ENCODE results near the gene ETV5. TPM values are rescaled to one million over a fixed set of nuclear protein-coding genes. Genes with fewer than 3 reads are reported as not detected.

ETV5 gene
- total RNA-seq, 4 donors from 2014 or later, result 5.9 to 15.5 (median 9.7) TPM

DNA sequence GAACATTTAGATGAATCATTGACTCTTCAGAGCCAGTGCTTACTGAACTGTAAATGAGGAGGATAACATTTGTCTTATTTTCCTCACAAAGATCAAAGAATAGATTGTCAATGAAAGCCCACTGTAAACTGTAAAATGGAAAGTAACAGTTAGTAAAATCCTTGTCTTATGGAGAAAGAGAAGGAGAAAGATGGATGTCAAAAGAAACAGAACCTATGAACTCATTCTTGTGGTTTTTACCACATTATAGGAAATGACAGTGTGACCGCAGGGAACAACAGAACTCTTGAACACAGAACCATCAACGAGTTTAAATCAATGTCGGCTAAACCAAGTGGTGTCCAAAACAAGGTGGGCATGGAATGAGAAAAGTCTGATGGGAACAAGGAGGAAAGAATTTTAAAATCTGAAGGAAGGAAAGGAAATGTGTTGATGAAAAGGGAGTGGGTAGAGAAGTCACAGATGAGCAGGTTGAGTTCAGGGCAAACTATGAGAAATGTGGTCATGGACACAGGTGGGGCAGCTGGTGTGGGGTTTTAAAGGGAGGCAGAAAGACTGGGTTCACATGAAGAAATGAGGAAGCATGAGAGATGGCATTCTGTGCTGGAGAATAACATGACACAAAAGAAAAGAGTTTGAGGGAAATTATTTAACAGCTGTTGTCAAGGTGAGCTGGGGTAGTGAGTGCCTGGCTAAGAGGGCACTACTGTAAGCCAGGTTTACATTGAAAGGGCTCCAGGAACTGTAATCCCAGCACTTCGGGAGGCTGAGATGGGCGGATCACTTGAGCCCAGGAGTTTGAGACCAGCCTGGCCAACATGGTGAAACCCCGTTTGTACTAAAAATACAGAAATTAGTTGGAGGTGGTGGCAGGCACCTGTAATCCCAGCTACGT, 42.4 kb upstream of the ETV5 start:
- no peaks in the 10 kb centered on the region for H3K27me3 ChIP-seq
- no peak for ATAC-seq
- H3K4me3 ChIP-seq, result no peak overlapping the region
- peaks cover 0 to 80% of the 10 kb centered on the region in 2 donors for H3K36me3 ChIP-seq
- no peaks in the 10 kb centered on the region for H3K9me3 ChIP-seq
- WGBS, 2 donors (ENCODE audit: low coverage in 1 of 2), result 76 to 94% methylated on average over 5 to 7 of the region's 7 CpGs
- H3K27ac ChIP-seq, result no peak overlapping the region
- TF ChIP-seq, protein P1, sequence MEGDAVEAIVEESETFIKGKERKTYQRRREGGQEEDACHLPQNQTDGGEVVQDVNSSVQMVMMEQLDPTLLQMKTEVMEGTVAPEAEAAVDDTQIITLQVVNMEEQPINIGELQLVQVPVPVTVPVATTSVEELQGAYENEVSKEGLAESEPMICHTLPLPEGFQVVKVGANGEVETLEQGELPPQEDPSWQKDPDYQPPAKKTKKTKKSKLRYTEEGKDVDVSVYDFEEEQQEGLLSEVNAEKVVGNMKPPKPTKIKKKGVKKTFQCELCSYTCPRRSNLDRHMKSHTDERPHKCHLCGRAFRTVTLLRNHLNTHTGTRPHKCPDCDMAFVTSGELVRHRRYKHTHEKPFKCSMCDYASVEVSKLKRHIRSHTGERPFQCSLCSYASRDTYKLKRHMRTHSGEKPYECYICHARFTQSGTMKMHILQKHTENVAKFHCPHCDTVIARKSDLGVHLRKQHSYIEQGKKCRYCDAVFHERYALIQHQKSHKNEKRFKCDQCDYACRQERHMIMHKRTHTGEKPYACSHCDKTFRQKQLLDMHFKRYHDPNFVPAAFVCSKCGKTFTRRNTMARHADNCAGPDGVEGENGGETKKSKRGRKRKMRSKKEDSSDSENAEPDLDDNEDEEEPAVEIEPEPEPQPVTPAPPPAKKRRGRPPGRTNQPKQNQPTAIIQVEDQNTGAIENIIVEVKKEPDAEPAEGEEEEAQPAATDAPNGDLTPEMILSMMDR (IDR thresholded peaks at IDR 0.05), result no peak
- TF ChIP-seq EP300 (IDR thresholded peaks at IDR 0.05), result no peak
- no peak for TF ChIP-seq POLR2A (IDR thresholded peaks at IDR 0.05)
- TF ChIP-seq POLR2AphosphoS5 (IDR thresholded peaks at IDR 0.05), result no peak
- H3K4me1 ChIP-seq, result no peaks in the 10 kb centered on the region

DNA sequence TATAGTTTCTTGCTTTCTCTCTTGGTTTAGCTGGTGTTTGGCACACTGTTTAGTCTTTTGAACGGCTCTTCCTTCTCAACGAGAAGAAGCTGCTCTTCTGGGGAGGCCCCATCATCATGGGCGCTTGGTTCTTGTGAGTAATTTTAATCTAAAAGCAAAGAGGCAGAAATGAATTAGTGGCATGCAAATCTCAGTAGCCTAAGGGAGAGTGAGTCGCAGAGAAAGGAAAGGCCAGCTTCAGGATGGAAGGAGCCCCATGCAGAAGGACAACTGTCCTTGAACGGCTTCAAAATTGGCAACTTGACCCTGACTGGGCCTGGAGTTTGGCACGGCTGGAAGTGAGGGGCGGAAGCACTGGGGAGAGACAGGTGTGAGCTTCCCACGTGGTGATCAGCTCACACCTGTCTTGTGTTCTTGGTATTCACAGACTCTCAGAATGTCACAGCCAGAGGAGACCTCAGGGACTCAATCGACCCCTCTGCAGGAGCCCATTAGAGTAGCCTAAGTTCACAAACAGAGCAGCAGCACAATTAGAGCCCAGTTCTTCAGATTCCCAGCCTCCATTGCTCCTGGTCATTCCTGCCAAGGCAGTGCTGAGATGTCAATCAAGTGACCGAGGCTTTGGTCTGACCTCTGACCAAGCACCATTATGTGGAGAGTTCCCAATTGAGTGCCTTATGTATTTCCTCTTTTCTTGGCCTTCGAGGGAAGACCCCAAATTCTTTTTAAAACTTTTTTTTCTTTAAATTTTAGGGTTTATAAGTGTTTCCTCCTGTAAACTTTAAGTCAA, 41.3 kb upstream of the ETV5 start:
- no peaks in the 10 kb centered on the region for H3K9me3 ChIP-seq
- ATAC-seq, result no peak
- peaks cover 0 to 78% of the 10 kb centered on the region in 2 donors for H3K36me3 ChIP-seq
- no peaks in the 10 kb centered on the region for H3K27me3 ChIP-seq
- no peaks in the 10 kb centered on the region for H3K4me1 ChIP-seq
- 65 to 74% methylated on average over 2 to 9 of the region's 11 CpGs for WGBS, 2 donors (ENCODE audit: low coverage in 1 of 2)
- no peak for TF ChIP-seq POLR2AphosphoS5 (IDR thresholded peaks at IDR 0.05)
- TF ChIP-seq EP300 (IDR thresholded peaks at IDR 0.05), result no peak
- TF ChIP-seq POLR2A (IDR thresholded peaks at IDR 0.05), result no peak
- TF ChIP-seq, protein P1 (IDR thresholded peaks at IDR 0.05), result no peak
- H3K27ac ChIP-seq, result no peak overlapping the region
- H3K4me3 ChIP-seq, result no peak overlapping the region

DNA sequence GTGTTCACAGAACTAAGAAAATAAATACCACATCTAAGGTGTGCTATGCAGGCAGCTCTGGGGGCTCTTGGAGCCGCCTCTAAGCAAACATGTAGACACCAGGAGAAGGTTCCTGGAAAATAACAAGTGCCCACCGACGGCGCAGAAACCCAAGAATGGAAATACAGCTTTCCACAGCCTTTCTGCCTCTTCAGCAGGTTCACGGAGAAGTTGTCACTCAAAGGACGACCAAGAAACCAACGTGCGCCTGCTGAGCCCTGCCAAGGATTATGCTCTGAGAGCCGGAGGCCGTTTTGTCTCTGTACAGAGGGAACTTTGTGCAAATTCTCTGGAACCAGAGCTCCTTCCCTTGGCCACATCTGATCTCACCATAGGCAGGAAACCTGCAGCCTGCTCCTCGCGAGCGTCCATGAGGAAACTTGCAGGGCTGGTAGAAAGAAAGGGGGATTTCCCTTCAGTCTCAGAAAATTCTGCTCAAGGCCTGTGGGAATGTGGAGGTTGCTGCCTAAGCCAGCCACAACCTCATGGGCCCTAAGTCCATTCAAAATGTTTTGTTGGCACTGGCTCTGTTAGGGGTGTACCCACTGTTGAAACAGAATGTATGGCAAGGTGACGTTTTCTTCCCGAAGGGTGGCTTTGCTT, 40.6 kb upstream of the ETV5 start:
- Histone ChIP-seq H3K27me3 (no peaks in the 10 kb centered on the region), H3K27ac (no peak overlapping the region), H3K4me3 (no peak overlapping the region), H3K9me3 (no peaks in the 10 kb centered on the region), H3K36me3 (peaks cover 0 to 70% of the 10 kb centered on the region in 2 donors), H3K4me1 (no peaks in the 10 kb centered on the region)
- no peak for ATAC-seq
- 79 to 91% methylated on average over 6 to 9 of the region's 15 CpGs for WGBS, 2 donors (ENCODE audit: low coverage in 1 of 2)
- TF ChIP-seq, protein P1 (IDR thresholded peaks at IDR 0.05), result no peak
- TF ChIP-seq EP300 (IDR thresholded peaks at IDR 0.05), result no peak
- no peak for TF ChIP-seq POLR2AphosphoS5 (IDR thresholded peaks at IDR 0.05)
- no peak for TF ChIP-seq POLR2A (IDR thresholded peaks at IDR 0.05)

DNA sequence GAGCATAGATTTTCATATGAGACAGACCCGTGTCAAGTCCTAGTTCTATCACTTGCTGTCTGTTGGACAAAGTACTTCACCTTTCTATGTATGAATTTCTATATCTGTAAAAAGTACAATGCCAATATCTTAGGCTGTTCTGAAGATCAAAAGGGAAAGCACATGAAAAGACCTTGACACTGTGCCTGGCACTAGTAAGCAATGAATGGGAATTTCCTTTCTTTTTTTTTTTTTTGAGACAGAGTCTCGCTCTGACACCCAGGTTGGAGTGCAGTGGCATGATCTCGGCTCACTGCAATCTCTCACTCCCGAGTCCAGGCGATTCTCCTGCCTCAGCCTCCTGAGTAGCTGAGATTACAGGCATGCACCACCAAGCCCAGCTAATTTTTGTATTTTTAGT, 35.4 kb upstream of the ETV5 start:
- 78 to 91% methylated on average over 5 of the region's 5 CpGs for WGBS, 2 donors (ENCODE audit: low coverage in 1 of 2)
- H3K27ac ChIP-seq, result no peak overlapping the region
- H3K9me3 ChIP-seq, result no peaks in the 10 kb centered on the region
- H3K36me3 ChIP-seq, result peaks cover 0 to 20% of the 10 kb centered on the region in 2 donors
- no peak overlapping the region for H3K4me3 ChIP-seq
- TF ChIP-seq POLR2AphosphoS5 (IDR thresholded peaks at IDR 0.05), result no peak
- TF ChIP-seq, protein P1 (IDR thresholded peaks at IDR 0.05), result no peak
- TF ChIP-seq POLR2A (IDR thresholded peaks at IDR 0.05), result no peak
- TF ChIP-seq EP300 (IDR thresholded peaks at IDR 0.05), result no peak
- H3K4me1 ChIP-seq, result no peaks in the 10 kb centered on the region
- ATAC-seq, result no peak
- H3K27me3 ChIP-seq, result no peaks in the 10 kb centered on the region
